Stimulated activated CD4-positive, alpha-beta T cell treated with anti-CD3 and anti-CD28 coated beads, Interleukin-12 subunit alpha, Interleukin-12 subunit beta, amount 100 ng/mL, for 48 hours (primary cell): ENCODE measurements around the gene BFSP1.
A peak's percentile ranks its signal among the peaks of the same experiment; 100 is the strongest.

Experiments
- DNase-seq, 3 donors: peaks; one replicate each; pipeline ENCODE4 v3.0.0-alpha.2; 2020; ENCODE audit warnings: low read depth in 2 of 3, low spot score in 1 of 3

The BFSP1 gene

DNA sequence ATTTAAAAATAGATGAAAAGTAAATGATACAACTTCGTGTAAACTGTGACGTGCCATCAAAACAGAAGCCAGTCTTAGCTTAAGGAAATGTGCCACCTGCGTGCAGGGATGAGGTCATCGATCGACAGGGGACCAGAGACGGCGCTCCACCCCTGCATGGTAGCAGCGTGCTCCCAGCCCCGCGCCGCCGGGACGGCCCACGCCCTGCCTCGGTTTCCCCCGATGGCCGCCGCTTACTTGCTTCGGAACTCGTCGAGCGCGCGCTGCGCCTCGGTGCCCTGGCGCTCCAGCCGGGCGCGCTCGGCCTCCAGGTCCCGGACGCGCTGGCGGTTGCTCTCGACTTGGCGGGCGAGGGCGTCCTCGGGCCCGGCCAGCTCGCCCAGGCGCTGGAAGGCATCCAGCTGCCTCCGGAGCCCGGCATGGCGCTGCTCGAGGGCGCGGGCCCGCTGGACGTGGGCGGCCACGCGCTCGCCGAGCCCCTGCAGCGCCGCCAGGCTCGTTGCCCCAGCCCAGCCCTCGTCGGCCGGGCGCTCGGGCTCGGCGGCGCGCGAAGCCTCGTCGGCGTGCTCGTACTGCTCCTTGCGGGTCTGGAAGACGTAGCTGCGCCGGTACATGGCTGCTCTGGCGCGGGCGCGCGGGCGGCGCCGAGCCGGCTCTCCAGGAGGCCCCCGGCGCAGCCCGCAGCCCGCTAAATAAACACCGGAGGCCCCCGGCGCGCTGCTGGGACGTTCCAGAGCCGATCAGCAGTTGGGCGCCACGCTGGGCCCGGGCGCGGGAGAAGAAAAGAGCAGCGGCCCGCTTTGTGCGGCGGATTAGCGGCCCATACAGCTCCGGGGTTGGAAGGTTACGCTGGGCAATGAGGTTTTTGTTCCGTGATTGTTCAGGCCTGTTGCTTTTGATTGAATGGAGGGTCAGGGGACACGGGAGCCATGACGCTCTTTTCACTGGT is at the start of gene BFSP1:
Gene BFSP1 (minus strand): TSS at position 664 of the 949 bp plus-strand sequence. CDS start 50 bp downstream, at position 614.
- peak; percentile 21 to 39 (median 22) for DNase-seq

DNA sequence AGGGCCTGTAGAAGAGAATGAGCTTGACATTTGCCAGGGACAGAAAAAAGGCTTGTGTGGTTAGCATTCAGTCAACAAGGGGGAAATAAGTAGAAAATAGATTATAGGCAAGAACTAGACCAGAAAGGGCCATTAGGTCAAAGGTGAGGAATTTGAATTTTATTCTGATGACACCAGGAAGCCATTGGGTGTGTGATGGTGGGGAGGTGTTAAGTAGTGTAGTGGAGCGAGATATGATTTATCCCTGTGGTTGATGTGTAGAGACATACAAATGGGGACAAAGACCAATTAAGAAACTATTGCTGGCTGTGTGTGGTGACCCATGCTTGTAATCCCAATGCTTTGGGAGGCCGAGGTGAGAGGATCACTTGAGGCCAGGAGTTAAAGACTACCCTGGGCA is 49.7 kb upstream of the BFSP1 start:
- DNase-seq = no peak

DNA sequence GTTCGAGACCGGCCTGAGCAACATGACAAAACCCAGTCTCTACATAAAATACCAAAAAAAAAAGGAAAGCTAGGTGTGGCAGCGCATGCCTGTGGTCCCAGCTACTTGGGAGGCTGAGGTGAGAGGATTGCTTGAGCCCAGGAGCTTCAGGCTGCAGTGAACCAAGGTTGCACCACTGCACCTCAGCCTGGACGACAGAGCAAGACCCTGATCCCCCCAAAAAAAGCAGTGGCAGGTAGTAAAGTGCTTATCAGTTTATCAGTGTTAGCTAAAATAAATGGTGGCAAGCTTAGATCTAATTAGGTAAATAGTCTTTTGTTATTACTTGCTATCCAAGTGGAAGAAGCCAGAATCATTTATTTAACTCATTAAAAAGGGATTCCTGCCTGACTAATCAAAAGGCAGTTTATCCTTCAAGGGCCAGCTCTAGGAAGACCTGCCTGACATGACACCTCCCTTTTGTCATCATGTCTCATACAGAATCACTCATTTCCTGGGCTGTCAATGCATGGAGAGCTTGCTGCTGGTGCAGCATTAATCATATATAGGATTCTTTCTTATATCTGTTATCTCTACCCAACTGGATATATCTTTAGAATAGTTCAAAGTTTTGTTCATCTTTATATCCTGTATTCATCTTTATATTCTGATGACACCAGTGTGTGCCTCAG is 48.3 kb upstream of the BFSP1 start:
- no peak for DNase-seq

DNA sequence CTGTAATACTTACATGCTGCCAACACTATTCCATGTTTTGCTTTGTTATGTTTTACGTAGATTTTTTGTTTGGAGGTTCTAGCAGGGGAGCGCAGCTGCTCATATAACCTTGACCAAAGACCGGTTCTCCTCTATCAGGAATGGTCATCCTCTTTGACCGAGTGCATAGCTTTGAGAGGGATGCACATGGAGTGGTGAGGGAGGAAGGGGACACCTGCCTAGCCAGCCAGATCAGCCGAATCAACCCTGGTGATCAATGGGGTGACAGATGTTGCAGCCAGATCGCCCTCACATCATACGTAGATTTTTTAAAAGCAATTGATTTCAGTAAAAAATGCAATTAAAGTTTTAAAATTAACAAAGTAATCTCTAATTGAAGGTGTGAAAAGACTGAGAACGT is 45.0 kb upstream of the BFSP1 start:
- no peak for DNase-seq

DNA sequence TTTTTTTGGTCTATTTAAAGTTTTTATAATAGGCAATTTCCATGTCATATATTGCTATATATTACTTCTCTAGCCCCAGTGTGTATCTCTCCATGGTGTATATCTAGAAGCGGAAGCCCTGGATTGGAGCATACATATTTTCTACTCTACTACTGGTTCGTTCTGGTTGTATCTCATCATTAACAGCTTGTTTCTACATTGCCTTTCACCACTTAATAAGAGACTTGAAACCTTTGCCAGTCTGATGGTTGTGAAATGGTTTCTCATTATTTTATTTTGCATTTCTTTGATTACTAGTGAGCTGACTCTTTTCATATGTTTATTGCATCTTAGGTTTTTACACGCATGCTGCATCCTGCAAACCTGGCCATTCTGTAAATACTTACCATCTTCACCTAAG is 42.3 kb upstream of the BFSP1 start:
- DNase-seq = no peak

DNA sequence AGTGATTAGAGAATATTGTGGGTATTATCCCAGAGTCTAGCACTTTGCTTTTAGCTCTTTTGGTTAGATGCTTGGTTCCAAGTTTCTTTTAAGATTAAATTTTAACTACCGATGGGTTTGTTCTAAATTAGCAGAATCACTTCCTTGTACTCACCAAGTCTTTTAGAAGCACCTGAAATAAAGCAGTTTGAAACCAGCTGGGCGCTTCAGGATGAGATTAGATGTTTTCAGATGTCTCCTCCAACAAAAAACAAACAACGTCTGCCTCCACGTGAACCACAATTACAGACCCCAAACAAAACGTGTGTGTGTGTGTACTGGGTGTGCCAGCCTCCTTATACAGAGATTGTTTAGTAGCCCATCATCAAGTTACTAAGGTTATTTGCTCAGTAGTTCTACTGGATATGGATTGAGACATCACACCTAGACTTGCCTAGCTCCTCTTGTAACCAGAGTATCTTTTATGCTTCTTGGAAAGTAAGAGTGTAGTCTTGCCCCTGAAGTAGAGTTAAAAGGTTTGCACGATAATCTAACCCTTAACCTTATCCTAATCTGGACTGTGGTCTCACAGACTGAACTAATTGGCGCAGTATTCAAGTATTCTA is 41.0 kb upstream of the BFSP1 start:
- DNase-seq = no peak

DNA sequence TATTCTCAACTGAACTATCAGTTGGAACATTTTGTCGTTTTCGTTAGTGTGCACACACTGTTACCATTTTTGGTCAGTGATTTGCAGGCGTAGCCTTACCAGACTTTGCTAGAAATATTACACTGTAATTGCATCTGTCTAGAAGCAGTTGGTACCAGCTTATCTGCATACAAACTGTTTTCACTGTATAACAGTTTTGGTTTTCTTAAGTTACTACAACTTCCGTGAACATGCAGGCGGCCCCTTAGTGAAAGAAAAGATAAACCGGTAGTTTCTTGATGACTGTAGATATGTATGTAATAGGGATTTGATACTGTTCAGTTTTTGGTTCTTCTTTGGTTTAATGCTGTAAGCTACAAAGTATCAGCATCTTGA is 40.0 kb upstream of the BFSP1 start:
- DNase-seq = no peak

DNA sequence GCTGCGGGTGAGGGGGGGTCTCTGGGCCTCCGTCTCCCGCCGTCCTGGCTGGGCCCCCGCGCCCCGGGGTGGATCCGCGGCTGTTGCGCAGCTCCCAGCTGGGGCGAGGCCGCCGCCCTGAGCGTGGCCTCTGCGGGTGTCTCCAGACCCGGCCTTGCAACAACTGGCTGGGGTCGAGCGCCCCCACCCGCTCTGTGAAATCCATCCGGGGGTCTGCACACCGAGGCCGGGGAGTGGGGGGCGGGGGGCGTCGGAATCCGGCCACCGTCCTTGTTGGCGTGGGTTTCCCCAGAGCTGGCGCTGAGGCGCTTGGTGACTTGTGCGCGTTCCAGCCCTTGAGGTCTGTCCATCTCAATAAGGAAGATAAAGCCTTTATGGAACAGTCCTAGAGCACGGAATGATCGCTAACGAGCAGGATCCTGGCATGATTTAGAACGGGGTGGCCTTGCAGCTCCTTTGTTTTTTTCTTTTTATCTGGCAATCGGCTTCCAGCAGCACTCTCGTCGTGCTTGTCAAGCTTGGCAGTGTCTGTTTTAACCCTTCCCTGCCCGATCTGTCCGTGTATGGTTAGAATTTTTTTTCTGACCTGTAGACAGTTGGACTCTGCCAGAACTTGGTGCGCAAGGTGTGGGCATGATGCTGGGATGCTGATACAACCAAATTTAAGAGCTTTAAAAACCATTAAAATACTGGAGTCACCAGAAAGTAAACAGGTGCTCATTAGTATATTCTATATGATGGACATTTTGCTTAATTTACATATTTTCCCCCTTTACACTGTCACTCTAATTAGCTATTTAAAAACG is 39.4 kb upstream of the BFSP1 start:
- peak in 1 of 3 donors; percentile 22 for DNase-seq

DNA sequence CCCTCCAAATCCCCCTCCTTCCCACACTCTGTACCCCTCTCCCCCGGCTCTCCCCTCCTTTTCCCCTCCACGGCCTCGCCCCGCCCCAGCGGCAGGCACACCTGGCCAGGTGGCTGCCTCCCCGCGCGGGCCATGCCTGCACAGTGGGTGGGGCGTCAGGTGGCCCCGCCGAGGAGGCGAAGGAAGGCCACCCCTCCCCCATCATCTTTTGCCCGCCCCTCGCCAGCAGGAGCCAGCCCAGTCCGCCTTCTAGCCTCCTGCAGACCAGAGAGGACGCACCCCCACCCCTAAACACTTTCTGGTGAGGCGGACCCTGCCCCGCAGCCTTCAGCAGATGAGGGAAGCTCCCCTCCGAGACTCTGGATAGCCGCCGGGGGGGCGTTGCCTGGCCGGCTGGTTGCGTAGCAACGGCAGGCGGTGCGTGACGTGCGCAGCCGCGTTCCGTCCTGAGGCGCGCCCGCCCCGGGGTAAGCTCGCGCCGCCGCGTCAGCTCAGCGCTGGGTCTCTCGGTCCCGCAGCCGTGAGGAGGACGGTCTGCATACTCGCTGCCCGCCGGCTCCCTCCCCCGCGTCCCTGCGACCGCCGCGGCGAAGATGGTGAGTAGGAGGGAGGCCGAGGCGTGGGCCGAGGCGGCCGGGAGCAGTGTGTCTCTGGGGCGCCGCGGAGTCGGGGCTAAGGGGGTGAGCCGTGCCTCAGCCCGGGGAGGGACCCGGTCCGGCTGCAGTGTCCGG is 38.6 kb upstream of the BFSP1 start, which contains the start of gene DSTN:
Gene DSTN (plus strand): TSS at position 460 of the 731 bp plus-strand sequence. CDS start 134 bp downstream, at position 594.
- peak; percentile 66 to 85 (median 72) for DNase-seq

DNA sequence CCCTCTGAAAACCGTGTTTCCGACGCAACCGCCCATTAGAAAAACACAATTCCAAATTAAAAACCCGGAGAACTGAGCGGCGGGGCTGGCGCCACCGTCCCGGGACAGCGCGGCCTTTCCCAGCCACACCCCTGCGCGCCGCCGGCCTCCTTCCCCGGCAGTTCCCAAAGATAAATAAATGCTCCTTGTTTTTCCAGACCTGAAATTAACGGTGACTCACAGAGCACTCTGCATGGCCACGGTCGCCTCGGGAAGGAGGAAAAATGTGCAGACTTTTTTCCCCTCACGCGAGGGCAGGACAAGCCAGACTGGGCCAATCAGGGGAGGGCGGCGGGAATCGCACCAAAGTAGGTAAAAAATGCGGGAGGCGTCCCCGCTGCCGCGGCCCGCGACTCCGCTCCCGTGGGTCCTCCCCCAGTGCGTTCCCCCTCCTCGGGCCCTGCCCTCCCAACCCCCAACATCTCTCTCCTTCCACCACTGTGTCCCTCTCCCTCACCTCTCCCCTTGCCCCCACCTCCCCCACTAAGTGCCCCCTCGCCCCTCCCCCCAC is 37.9 kb upstream of the BFSP1 start:
- DNase-seq = no peak

DNA sequence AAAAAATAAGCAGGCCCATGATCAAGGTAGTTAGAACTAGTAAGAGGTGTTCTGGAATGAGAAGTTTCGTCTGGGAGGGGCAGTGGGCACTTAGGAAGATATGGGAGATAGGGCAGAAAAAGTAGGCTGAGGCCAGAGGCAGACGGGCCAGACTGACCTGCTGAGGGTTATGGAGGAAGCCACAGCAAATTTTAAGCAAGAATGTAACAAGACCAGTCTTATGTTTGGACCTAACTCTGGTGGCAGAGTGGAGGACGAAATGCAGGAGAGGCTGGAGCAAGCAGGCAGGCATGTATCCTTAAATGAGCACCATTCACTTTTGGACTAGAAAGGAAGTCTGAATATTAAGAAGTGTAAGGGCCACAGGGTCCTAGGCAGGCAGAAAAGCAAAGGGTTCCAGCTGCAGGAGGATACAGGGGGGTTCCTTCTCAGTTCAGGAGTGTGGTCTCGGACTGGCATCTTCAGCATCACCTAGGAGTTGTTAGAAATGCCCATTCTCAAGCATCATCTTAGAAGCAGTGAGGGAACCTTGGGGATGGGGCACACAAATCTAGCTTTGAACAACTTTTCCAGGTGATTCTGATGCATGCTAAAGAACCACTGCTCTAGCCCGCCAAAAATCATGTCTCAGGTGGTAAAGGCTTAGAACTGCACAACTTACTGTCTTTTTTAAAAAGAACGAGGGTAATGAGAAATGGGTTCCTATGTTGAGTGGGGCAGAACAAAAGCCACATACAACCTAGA is 37.0 kb upstream of the BFSP1 start:
- DNase-seq = no peak

DNA sequence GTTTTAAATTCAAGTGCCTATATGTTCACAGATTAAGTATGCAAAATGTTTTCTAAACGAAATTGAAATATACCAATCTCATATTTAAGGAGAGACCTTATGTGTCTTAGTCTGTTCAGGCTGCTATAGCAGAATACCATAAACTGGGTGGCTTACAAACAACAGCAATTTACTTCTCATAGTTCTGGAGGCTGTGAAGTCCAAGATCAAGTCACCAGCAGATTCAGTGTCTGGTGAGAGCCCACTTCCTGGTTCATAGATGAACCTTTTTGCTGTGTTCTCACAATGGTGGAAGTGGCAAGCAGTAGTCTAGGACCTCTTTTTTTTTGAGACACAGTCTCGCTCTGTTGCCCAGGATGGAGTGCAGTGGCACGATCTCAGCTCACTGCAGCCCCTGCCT is 35.2 kb upstream of the BFSP1 start:
- no peak for DNase-seq

DNA sequence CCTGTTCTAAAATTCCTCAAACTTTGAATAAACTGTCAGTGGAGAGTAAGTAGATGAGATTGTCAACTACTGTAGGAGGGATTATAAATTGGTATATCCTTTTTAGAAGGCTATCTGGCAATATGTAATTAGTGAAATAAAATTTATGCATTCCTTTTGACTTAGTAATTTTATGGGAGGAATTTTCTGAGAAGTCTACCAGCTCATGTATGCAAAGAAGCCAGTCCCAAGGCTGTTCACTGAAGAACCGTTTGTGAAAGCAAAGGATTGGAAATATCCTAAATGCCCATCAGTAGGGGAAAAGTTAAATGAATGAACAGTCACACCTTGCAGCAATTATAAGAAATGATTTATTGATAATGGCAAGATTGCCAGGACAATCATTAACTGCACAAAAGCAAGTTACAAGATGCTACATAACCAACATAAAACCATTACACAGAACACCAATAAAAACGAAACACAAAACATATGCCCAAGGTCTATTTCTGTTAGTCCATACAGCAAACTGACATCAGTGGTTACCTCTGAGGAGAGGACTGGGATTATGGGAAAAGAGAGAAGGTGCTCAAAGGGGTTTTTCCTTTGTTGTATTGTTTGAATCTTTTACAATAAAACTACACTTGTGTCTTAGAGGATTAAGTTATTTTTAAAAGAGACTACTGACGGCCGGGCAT is 34.1 kb upstream of the BFSP1 start:
- DNase-seq = no peak

DNA sequence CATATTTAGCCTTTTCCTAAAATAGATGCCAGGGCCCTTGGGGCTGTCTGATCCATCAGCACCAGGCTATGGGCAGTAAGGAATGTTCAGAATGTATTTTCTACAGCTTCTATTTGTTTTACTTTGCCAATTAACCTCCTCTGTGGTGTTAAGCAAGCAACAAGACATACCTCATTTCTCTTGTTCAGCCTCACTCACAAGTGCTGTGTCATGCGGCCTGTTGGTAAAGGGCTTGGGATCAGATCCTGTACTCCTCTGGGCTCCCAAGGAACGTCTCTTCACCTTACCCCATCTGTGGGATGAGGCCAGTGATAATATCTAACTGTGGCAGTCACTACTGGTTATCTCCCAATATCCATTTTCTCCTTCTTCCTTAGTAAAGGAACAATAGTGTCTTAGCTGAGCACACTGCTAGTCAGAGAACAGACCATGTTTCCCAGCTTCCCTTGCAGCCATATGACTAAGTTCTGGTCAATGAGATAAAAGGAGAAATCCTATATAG is 31.7 kb upstream of the BFSP1 start:
- DNase-seq = no peak

DNA sequence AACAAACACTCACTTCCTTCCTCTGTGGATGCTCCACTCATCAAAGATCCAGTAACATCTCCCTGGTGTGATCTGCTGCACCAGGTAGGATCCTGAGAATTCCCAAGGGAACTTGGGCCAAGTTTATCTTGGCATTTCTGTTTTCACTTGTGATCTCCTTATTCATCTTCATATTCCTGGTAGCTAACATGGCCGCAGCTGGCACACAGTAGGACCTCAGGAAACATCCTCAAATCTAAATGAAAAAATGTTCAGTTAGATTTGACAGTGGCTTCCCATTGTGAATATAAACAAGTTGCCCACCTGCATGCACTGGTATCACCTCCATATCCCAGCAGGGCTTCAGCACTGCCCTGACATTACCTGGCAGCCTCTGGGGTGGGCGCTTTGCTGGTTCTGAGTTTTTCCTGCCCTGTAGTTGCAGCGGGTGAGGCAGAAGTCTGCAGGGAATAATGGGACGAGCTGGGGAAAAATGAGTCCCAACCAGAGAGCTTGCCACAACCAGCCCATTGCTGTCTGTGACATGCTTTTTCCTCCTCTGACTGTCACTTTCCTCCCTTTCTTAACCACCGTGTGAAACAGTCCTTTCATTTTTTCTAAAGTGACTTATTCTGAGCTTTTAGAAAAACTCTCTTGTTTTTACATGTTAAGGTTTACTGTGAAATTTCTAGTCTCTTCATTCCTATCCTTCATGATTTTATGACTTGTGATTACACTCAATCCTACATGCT is 29.3 kb upstream of the BFSP1 start:
- DNase-seq = no peak

DNA sequence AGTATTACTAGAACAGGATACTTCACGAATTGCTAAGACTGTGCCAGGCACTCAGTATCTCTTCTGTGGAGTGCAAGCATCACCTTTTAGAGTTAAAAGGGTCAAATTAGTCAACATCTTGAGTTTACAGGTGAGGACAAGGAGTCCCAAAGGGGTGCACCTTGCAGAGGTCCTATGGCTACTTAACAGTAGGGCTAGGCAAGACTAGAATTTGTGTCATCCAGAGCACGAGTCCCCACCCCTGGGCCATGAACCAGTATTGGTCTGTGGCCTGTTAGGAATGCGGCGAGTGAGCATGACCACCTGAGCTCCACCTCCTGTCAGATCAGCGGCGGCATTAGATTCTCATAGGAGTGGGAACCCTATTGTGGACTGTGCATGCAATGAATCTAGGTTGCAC is 28.2 kb upstream of the BFSP1 start:
- DNase-seq = no peak

DNA sequence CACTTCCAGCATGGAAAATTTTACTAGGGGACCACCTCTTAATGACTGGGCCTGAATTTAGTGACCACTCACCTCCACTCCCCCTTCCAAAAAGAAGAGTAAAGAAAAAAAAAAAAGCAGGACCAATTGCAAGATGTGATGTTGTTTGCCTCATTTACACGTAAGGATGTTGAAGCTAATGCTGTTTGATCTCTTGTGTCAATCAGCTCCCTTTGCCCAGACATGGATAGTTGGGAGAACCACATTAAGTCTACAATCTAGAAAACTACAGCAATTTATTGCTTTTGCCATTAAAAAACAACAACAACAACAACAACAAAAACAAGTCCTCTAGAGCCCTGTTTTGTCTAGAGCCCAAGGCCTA is 27.7 kb upstream of the BFSP1 start:
- DNase-seq = no peak
